ENCODE results near the gene MAD1L1.

DNA sequence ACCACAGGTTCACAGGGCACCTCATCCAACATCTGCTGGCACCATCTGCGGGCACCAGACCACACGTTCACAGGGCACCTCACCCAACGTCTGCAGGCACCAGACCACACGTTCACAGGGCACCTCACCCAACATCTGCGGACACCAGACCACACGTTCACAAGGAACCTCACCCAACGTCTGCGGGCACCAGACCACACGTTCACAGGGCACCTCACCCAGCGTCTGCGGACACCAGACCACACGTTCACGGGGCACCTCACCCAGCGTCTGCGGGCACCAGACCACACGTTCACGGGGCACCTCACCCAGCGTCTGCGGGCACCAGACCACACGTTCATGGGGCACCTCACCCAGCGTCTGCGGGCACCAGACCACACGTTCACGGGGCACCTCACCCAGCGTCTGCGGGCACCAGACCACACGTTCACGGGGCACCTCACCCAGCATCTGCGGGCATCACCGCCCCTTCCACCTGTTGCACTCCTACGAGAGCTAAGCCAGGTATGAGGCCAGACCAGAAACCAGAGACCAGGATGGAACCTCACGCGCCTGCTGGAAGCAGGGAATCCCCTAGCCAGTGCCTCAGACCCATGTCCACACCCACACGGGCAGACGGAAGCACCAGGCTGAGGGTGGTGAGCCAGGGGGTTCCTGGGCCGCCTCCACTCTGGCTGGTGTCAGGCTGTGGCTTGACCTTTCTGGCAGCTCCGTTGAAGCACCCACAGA, 182.8 kb downstream of the MAD1L1 start:
- TF ChIP-seq POLR2A (IDR thresholded peaks at IDR 0.05; ENCODE audit: low read depth, low read length) (no peak), POLR2AphosphoS5 (IDR thresholded peaks at IDR 0.05; ENCODE audit: low read depth, low read length) (no peak)
